Measurements from ENCODE around the gene KRTAP1-3.
"Not testable (repeated sequence)": the region's sequence is repeated elsewhere in the genome, so short reads cannot be mapped to it uniquely, and the experiment has no call there.

Gene KRTAP1-3

DNA sequence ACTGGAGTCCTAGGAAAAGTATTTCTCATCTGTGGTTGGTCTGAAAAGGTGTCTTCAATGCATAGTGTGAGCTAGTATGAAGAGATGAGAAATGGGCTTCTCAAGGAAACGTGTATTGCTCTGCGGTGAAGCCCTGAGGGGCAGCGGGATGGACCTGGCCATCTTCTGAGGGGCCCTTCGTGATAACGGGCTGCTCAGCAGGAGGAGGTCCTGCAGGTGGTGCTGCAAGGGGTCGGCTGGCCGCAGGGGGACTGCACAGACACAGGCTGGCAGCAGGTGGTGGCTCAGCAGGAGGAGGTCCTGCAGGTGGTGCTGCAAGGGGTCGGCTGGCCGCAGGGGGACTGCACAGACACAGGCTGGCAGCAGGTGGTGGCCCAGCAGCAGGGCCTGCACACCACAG, 19.9 kb upstream of the KRTAP1-3 start:
- not testable (repeated sequence) for DNase-seq (ENCODE audit: low spot score)

DNA sequence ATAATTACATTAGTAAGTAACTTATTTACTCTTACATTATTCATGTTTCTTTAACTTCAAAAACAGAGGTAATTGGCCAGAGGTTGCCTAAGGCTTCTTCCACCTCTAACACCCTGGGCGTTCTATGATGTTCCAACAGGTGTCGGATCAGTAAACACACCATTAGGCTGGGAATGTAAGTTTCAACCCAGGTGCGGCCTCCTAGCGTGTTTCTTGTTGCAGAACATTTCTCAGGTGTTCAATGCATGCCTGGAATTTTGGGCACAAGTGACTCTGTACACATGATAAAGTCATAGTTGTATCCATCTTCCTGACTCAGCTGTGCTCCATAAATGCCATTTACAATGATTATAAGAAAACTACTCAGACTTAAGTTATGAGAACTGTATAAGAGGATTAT, 19.4 kb upstream of the KRTAP1-3 start:
- no peak for DNase-seq (ENCODE audit: low spot score)

DNA sequence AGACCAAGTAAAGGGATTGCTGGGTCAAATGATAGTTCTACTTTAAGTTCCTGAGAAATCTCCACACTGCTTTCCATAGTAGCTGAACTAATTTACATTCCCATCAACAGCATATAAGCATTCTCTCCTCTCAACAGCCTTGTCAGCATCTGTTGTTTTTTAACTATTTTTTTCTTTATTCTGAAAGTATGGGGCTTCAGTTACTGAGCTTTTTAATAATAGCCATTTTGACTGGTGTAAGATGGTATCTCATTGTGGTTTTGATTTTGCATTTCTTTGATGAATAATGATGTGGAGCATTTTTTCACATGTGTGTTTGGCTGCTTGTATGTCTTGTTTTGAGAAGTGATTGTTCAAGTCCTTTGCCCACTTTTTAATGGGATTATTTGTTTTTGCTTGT, 17.9 kb upstream of the KRTAP1-3 start:
- DNase-seq (ENCODE audit: low spot score), result no peak

DNA sequence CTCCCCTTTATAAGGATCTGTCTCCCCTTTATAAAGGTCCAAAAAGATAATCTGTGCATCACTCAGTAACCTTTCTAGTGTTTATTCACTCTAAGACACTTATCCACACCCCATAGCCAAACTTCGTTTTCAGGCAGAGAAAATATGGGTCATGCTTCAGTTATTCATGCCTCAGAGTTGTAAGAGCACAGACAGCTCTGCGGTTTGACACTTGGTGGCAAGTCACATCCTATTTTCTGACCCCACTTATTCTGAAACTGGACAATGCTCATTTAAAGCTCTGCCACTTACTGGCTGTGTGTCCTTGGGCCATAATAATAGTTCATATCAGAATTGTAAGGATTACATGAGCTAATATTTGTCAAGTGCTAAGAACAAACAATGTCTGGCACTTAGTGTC, 14.4 kb upstream of the KRTAP1-3 start:
- no peak for DNase-seq (ENCODE audit: low spot score)

DNA sequence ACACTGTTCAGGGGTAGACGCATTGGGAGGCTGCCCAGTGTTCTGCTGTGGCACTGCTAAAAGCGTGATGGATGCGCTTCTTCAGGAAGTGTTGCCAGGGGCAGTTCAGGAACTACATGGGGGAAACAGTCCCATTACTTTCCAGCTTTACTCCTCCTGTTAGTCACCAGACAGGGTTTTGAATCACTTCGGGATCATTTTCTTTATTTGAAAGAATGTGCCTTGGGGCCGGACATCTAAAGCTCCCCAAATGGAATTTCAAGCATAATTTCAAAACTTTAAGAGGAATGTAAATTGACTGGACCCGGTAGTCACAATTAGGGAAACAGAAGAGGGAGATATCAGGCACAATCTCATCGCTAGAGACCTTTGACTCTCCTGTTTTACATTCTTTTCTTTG, 13.8 kb upstream of the KRTAP1-3 start:
- DNase-seq (ENCODE audit: low spot score), result no peak

DNA sequence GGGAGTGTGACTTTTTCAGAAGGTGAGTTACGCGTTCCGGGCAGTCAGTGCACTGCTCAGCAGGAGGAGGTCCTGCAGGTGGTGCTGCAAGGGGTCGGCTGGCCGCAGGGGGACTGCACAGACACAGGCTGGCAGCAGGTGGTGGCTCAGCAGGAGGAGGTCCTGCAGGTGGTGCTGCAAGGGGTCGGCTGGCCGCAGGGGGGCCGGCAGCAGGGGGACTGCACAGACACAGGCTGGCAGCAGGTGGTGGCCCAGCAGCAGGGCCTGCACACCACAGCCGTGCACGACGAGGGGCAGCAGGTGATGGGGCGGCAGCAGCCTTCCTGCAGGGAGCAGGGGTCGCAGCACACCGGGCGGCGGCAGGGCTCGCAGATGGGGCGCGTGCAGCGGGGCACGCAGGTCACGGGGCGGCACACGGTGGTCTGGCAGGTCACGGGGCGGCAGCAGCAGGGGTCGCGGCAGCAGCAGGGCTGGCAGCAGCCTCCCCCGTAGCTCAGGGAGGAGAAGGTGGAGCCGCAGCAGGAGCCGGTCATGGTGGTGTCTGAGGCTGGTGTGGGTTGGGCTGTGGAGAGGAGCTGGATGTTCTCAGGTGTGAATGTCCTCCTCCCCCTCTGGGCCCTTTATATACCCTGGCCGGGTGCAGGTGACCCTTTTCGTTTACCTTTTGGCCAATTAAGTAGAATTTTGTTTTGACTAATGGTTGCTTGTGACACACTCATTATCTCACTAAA, 12.2 kb upstream of the KRTAP1-3 start, which contains the start of gene KRTAP2-1:
Gene KRTAP2-1 (minus strand): TSS at position 582 of the 731 bp plus-strand sequence. CDS start 49 bp downstream, at position 533.
- DNase-seq (ENCODE audit: low spot score), result not testable (repeated sequence)

DNA sequence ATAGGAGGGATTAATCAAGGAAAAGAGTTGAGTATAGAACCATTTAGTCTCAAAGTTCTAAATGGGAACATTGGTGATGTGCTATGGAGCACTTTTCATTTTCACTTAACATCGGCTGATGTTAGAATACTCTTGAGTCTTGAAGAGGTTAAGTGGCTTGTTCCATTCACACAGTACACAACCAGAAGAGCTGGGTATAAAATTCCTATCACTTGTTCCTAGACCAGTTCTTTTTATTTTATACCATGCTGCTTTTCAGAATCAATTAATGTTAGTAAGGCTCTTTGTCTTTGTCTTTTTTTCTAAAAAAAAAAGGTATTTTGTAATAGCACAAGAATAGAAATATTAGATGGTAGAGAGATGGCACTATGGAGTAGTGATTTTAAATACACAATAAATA, 8.3 kb upstream of the KRTAP1-3 start:
- no peak for DNase-seq (ENCODE audit: low spot score)

DNA sequence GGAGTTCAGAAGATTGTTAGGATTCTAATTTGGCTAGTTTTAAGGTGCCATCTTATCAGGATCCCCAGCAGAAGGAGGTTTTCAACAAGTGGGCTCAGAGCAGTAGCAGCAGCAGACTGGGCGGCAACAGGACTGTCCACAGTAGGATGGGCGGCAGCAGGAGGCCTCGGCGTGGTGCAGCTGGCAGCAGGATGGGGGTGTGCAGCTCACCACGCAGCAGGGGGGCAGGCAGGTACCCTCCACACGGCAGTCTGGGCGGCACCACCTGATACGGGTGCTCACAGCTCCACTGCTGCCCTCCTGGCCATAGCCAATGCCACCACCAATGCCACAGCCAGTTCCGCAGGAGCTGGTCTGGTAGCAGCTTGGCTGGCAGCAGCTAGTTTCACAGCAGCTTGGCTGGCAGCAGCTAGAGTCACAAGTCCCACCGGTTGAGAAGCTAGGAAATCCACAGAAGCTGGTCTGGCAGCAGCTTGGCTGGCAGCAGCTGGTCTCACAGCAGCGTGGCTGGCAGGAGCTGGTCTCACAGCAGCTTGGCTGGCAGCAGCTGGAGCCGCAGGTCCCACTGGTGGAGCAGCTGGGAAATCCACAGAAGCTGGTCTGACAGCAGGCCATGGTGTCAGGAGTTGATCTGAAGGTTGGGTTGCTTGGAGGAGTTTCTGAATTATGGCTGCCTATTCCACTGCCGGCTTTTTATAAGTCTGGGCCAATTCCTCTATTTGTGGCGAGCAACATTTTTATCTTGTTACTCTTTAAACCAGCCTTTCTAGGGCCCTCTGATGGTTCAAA, 6.3 kb upstream of the KRTAP1-3 start, which contains the start of gene KRTAP1-1:
Gene KRTAP1-1 (minus strand): TSS at position 668 of the 789 bp plus-strand sequence. CDS start 53 bp downstream, at position 615.
- not testable (repeated sequence) for DNase-seq (ENCODE audit: low spot score)

DNA sequence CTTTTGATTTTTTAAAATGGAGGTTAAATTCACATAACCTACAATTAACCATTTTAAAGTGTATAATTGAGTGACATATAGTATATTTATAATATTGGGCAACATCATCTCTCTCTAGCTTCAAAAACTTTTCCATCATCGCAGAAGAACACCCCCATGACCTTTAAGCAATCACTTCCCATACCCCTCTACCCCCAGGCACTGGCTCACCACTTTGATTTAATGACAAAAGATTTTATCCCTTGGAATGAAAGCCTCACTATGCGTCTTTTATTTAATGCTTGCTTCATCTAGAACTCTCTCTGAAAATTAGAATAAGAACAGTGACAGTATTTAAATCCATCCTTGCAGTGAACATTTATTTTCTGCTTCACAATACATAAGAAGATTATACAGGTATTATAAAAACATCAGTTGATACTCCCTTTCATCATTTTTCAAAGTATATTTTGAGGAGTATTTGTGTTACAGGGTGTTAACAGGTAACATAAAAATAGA, 3.2 kb upstream of the KRTAP1-3 start:
- no peak for DNase-seq (ENCODE audit: low spot score)

DNA sequence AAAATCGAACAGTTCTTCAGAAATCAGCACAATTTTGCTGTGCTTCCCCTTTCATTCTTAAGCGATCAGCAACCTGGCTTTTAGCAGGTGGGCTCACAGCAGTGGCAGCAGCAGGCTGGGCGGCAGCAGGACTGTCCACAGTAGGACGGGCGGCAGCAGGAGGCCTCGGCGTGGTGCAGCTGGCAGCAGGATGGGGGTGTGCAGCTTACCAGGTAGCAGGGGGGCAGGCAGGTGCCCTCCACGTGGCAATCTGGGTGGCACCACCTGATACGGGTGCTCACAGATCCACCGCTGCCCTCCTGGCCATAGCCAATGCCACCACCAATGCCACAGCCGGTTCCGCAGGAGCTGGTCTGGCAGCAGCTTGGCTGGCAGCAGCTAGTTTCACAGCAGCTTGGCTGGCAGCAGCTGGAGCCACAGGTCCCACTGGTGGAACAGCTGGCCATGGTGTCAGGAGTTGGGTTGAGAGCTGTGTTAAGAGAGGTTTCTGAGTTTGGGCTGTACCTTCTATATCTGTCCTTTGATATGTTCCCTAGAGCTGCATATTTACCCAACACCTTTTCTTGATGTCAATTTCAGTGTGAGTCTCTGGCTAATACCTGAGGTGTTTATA, 4.9 kb downstream of the KRTAP1-3 start, which contains the start of gene KRTAP1-4:
Gene KRTAP1-4 (minus strand): TSS at position 563 of the 613 bp plus-strand sequence. CDS start 117 bp downstream, at position 446.
- no peak for DNase-seq (ENCODE audit: low spot score)

DNA sequence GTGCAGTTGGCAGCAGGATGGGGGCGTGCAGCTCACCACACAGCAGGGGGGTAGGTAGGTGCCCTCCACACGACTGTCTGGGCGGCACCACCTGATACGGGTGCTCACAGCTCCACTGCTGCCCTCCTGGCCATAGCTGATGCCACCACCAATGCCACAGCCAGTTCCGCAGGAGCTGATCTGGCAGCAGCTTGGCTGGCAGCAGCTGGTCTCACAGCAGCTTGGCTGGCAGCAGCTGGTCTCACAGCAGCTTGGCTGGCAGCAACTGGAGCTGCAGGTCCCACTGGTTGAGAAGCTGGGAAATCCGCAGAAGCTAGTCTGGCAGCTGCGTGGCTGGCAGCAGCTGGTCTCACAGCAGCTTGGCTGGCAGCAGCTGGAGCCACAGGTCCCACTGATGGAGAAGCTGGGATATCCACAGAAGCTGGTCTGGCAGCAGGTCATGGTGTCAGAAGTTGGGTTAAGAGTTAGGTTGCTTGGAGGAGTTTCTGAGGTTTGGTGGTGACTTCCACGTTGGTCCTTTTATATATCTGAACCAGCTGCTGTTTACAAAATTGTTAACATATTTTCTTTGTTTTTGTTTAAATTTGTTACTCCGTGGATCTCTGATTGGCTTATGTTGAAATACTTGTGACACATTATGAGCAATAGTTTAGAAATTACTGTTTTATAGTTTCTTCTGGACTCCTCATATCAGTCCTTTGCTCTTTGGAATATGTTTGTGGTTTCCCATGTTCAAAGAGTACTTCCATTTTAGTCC, 7.8 kb downstream of the KRTAP1-3 start, which contains the start of gene KRTAP1-5:
Gene KRTAP1-5 (minus strand): TSS at position 494 of the 757 bp plus-strand sequence. CDS start 53 bp downstream, at position 441.
- no peak for DNase-seq (ENCODE audit: low spot score)

DNA sequence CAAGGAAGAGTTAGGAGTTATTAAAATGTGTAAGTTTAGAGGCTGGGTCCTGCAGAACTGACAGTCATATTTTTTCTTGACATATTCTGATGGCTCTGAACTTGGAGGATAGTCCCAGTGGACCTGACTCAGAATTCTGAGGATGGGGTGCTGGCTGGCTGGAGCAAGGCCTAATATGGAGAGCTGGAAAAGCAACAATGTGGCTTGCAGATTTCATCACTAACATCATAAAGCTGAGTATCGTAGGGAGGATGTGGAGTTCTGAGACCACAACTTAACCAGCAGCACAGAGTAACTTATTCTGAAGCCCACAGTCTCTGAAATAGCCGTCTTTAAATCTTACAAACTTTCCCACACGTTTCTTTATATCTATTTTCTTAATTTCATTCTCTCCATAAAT, 10.0 kb downstream of the KRTAP1-3 start:
- no peak for DNase-seq (ENCODE audit: low spot score)

DNA sequence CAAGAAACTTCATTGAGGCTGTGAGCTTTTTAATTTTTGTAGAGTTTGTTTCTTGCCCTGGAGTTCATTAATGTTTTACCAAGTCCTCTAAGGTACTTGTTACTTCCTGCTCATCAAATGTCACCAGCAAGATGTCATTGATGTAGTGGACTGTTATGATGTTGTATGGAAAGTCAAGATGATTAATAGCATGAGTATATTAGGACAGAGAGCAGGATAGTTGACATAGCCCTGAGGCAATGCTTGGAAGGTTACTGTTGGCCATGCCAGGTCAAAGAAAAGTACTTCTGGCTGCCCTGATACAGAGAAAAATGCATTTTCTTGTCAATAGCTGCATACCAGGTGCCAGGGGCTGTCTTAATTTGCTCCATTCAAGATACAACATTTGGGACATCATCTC, 14.3 kb downstream of the KRTAP1-3 start:
- no peak for DNase-seq (ENCODE audit: low spot score)

DNA sequence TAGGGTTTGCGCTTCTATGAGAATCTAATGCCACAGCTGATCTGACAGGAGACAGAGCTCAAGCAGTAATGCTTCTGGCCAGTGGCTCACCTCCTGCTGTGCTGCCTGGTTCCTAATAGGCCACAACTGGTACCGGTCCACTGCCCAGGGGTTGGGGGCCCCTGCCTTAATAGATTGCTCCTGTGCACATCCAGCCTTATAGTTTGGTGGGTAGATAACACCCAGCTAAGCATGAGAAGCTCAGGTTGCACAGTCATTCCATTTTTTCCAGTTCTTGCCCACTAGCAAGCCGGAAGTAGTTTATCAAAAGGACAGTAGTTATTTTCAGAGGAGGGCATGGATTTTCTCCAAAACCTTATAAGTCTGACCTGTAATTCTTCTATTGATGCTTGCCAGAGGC, 15.3 kb downstream of the KRTAP1-3 start:
- no peak for DNase-seq (ENCODE audit: low spot score)

DNA sequence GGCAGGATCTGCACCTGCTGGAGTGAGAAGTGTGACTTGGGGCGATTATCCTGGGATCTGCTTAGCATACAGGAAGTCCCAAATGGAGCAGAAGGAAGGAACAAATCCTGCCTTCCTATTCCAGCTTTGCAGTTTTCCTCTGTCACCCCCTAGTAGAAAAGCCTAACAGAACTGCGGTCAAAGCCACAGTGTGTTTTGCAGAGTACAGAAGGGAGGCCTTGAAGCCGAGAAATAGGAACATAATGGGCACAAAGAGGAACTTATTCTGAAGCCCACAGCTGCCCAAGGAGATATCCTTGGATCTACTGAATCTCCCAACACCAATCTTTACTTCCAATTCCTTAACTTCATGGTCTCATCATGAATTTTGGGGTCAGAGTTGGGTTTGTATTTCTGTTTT, 16.1 kb downstream of the KRTAP1-3 start:
- DNase-seq (ENCODE audit: low spot score), result no peak

DNA sequence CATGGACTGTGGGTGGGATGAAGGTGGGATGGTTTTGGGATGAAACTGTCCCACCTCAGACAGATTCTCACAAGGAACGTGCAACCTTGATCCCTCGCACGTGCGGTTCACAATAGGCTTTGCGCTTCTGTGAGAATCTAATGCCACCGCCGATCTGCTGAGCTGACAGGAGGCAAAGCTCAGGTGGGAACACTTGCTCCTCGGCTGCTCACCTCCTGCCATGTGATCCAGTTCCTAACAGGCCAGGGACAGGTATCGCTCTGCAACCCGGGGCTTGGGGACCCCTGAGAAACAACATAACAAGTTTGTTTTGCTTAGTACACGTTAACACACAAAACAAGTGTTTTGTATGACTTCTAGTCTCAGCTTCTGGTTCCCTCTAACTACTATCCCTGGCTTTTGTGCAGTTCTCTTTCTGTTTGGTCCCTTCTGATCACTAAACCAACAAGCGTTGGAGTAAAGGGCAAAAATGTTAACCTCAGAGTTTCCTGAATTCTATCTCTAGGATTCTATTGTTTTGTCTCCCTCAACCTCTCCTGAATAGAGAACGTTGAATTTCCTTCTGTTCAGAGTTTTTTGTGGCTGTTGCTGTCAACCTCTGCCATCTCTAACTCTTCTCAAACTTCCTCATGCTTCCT, 18.0 kb downstream of the KRTAP1-3 start:
- DNase-seq (ENCODE audit: low spot score), result no peak

DNA sequence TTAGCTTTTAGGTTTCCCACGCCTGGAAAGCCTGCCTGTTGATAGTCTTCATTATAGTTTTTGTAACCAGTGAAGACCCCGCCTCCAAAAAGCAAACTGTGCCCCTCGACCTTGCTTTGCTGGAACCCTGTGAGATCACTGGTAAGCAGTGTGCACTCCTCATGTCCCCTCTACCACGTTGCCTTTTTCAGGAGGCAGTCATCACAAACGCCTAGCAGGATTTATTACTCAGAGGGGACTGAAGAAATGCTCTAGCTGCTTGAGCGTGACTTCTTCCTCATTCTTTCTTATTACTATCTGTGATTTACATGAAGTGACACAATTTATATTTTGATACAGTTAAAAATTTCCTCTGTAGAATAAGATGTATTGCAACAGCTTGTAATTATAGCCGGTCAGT, 19.2 kb downstream of the KRTAP1-3 start:
- no peak for DNase-seq (ENCODE audit: low spot score)

DNA sequence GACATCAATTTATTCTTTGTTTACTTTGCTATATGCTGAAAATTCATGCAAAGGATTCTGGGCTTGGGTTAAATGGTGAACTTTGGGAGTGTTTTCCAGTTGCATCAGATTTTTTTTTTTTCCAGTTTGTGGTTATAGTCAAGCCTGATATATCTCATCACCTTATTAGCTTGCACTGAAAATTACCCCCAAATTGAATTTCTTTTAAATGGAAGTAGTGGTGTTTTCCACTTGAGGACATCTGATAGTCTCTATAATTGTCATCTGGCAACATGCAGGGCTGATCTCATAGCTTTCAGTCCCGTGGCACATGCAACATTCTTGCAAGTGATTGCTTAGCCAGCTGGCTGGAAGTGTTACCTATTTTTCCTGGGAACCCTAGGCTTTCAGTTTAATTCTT, 21.1 kb downstream of the KRTAP1-3 start:
- DNase-seq (ENCODE audit: low spot score), result no peak

DNA sequence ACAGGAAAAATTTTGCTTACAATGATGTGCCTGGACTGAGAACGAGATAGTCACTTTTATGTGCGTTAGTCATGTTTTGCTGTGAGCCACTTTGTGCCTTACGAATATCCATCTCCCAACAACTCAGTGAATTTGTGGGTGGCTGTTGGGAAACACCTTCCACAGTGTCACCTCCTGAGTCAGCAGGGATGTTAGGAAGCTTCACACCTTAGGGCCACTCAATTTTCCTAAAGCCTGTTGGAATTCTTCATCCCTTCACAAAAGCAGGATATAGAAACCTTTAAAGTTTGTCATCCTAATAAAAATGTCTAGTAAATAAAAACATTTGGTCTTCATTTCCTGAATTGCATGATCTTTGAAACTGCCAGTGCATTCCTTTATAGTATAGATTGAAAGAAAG, 21.5 kb downstream of the KRTAP1-3 start:
- no peak for DNase-seq (ENCODE audit: low spot score)

DNA sequence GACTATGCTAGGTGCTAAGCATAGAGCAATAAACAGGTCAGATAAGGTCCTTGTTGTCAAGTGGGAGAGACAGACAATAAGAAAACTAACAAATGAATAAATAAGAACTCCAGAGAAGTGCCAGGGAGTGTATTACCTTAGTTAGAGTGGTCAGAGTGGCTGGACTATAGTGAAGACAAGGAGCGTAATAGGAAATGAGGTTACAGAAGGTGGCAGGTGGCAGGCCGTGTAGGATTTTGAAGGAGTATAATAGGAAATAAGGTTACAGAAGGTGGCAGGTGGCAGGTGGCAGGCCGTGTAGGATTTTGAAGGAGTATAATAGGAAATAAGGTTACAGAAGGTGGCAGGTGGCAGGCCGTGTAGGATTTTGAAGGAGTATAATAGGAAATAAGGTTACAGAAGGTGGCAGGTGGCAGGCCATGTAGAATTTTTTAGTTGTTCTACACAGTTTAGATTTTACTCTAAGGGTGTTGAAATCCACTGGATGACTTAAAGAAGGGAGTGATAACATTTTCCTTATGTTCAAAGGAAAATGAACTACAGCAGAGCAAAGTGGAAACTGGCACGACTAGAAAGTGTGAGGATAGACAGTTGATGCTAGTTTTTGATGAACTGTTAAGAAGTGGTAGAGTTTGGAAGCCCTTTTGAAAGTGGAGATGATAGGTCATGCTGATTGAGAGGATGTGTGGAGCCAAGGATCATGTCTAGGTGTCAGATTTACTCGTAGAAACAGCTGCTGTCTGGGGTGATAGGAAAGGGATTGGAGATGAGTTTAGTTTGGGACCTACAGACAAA, 22.2 kb downstream of the KRTAP1-3 start:
- DNase-seq (ENCODE audit: low spot score), result no peak

Measured in putamen (tissue), 1 donor.